Stimulated activated CD8-positive, alpha-beta memory T cell treated with anti-CD3 and anti-CD28 coated beads, Interleukin-7, amount 100 ng/mL, for 4 hours (primary cell): ENCODE results near the gene AAK1.
"Not testable (repeated sequence)": the region's sequence is repeated elsewhere in the genome, so short reads cannot be mapped to it uniquely, and the experiment has no call there.

Experiments
- DNase-seq, 2 donors: peaks; one replicate each; pipeline ENCODE4 v3.0.0-alpha.2; 2020; ENCODE audit warnings: low read depth in 2 of 2

AAK1 gene

GRCh38 chr2:69625078-69625795 is 18.3 kb downstream of the AAK1 start:
- DNase-seq: no peak

- DNase-seq: no peak
Measured at GRCh38 chr2:69624611-69625010, 18.9 kb downstream of the AAK1 start.

- no peak for DNase-seq
Measured at GRCh38 chr2:69624131-69624530, 19.4 kb downstream of the AAK1 start.

- no peak for DNase-seq
Measured at GRCh38 chr2:69623236-69623635, 20.3 kb downstream of the AAK1 start.

- DNase-seq: not testable (repeated sequence)
Measured at GRCh38 chr2:69622805-69623204, 20.7 kb downstream of the AAK1 start.

- not testable (repeated sequence) for DNase-seq
Measured at GRCh38 chr2:69622017-69622540, 21.5 kb downstream of the AAK1 start.

- DNase-seq: no peak
Measured at GRCh38 chr2:69621440-69621839, 22.1 kb downstream of the AAK1 start.

- DNase-seq: no peak
Measured at GRCh38 chr2:69620870-69621269, 22.7 kb downstream of the AAK1 start.

- DNase-seq: no peak
Measured at GRCh38 chr2:69619725-69620124, 23.8 kb downstream of the AAK1 start.

- DNase-seq: no peak
Measured at GRCh38 chr2:69618362-69618761, 25.2 kb downstream of the AAK1 start.

GRCh38 chr2:69617744-69618143 is 25.8 kb downstream of the AAK1 start:
- DNase-seq: no peak

- DNase-seq: peak; percentile 19 to 51
Measured at GRCh38 chr2:69616755-69617154, 26.8 kb downstream of the AAK1 start.

- no peak for DNase-seq
Measured at GRCh38 chr2:69615969-69616368, 27.6 kb downstream of the AAK1 start.

- DNase-seq: no peak
Measured at GRCh38 chr2:69615078-69615625, 28.4 kb downstream of the AAK1 start.

- DNase-seq: no peak
Measured at GRCh38 chr2:69612707-69613106, 30.8 kb downstream of the AAK1 start.

- DNase-seq: no peak
Measured at GRCh38 chr2:69612200-69612599, 31.3 kb downstream of the AAK1 start.

- no peak for DNase-seq
Measured at GRCh38 chr2:69608109-69608508, 35.4 kb downstream of the AAK1 start.

- DNase-seq: not testable (repeated sequence)
Measured at GRCh38 chr2:69606771-69607170, 36.8 kb downstream of the AAK1 start.

- no peak for DNase-seq
Measured at GRCh38 chr2:69605284-69605683, 38.3 kb downstream of the AAK1 start.

- DNase-seq: no peak
Measured at GRCh38 chr2:69604836-69605235, 38.7 kb downstream of the AAK1 start.

- no peak for DNase-seq
Measured at GRCh38 chr2:69604026-69604678, 39.4 kb downstream of the AAK1 start.

- DNase-seq: no peak
Measured at GRCh38 chr2:69603146-69603743, 40.3 kb downstream of the AAK1 start.
